HG03175 (cell line): ENCODE results near the gene PCBP1.
A peak's percentile ranks its signal among the peaks of the same experiment; 100 is the strongest.
"Not testable (repeated sequence)": the region's sequence is repeated elsewhere in the genome, so short reads cannot be mapped to it uniquely, and the experiment has no call there.

Experiments used
- ATAC-seq: cut with Tn5 transposase; IDR thresholded peaks from one replicate; pipeline ENCODE4 v1.9.1; 2021; ENCODE audit warnings: mild to moderate bottlenecking, moderate library complexity; ENCODE audit not compliant: unreplicated experiment

The PCBP1 gene

DNA sequence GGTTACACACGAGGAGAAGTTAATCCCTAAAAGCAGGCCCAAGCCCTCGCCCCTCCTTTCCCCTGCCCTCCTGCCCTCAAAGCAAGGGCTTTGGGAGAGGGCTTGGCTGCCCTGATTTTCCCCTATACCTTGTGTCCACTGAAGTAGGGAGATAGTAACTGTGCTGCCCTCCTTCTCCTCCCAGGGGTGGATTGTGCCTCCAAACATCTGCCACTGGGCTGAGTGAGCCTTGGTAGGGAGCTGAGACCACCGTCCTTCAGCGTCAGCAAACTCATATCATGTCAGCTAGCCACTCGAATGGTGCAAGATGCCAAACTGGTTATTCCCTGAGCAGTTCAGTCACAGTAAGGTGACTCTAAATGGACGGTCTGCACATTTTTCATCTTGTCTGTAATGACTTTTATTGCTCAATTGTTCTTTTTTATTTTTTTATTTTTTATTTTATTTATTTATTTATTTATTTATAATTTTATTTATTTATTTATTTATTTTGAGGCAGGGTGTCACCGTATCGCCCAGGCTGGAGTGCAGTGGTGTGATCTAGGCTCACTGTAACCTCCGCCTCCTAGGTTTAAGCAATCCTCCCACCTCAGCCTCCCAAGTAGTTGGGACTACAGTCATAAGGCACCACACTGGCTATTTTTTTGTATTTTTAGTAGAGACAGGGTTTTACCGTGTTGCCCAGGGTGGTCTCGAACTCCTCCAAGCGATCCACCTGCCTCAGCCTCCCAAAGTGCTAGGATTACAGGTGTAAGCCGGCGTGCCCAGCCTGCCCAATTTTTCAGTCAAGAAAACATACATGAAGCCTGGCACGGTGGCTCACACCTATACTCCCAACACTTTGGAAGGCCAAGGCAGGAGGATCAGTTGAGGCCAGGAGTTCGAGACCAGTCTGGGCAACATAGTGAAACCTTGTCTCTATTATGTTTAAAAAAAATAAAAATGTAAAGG is 8.7 kb downstream of the PCBP1 start:
- no peak for ATAC-seq

DNA sequence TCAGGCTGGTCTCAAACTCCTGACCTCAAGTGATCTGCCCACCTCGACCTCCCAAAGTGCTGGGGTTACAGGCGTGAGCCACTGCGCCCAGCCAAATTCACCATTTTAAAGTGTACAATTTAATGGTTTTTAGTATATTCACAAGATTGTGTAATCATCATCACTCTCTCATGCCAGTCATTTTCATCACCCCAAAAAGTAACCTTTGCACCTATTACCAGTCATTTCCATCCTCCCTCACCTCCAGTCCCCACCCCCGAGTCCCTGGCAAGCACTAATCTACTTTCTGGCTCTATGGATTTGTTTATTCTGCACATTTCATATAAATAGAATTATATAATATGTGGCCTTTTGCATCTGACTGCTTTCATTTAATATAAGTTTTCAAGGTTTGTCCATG is 10.8 kb downstream of the PCBP1 start:
- ATAC-seq: no peak

GRCh38 chr2:70099270-70099669 is 12.0 kb downstream of the PCBP1 start:
- ATAC-seq: no peak

- no peak for ATAC-seq
These were observed 13.9 kb downstream of the PCBP1 start for GRCh38 chr2:70101174-70101573.

- not testable (repeated sequence) for ATAC-seq
These were observed 14.4 kb downstream of the PCBP1 start for GRCh38 chr2:70101686-70102085.

- ATAC-seq: not testable (repeated sequence)
These were observed 15.1 kb downstream of the PCBP1 start for GRCh38 chr2:70102323-70102905.

- peak; percentile 40 for ATAC-seq
These were observed 16.3 kb downstream of the PCBP1 start for GRCh38 chr2:70103531-70104061.

- ATAC-seq: no peak
These were observed 17.2 kb downstream of the PCBP1 start for GRCh38 chr2:70104231-70105111.

GRCh38 chr2:70106138-70106537 is 18.9 kb downstream of the PCBP1 start:
- not testable (repeated sequence) for ATAC-seq

GRCh38 chr2:70110397-70110796 is 23.1 kb downstream of the PCBP1 start:
- ATAC-seq: not testable (repeated sequence)

DNA sequence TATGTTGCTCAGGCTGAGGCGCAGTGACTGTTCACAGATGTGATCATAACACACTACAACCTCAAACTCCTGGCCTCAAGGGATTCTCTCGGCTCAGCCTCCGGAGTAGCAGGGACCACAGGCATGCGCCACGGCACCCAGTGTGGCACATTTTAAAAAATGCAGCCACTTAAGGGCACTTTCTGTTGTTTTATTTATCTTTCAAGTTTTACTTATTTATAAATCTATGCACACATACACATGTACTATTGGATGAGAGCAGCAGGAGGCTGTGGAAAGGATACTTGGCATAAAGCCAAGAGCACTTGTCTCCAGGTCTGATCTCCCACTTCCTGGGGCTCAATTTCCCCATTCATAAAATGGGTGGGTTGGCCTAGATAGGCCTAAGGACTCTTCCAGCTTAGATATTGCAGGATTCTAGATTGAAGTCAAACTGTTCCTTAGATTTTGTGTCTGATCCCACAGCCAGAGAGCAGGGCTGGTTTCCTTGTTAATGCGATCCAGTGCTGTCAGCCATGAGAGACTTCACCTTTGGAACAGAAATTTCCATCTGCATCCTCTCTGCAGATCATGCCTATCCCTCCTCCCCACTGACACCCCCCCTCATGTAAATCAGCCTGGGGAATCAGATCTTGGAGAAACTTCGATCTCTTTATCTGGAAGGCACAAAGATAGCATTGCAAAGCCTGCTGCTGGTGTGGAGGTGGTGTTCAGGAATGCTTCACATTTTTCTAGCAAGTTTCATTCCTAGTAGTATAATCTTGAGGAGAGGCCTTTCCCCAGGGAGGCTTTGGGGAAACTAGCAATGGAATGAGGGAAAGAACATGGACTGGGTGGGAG is 24.7 kb downstream of the PCBP1 start:
- ATAC-seq: no peak

DNA sequence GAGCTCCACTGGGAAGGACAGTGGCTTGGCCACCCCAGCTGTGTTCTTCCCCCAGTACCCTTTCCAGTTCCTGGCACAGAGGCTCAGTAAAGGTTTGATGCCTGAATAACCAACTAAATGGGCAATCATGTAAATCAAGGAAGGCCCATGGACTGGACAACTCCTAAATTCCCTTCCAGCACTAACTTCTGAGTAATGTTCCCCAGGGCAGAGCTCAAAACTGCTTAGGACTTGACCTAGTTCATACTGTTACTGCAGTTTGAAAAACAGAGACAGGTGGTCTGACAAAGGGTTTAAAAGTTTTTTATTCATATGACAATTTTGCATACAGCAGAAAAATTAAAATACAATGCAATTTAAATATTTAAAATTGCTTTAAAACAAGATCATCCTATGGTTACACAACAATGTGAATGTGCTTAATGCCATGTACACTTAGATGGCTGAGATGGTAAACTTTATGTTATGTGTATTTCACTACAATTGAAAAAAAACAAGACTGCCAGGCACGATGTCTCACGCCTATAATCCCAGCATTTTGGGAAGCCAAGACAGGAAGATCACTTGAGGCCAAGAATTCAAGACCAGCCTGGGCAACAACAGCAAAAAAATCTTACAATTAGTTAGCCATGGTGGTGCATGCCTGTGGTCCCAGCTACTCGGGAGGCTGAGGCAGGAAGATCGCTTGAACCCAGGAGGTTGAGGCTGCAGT is 26.2 kb downstream of the PCBP1 start:
- ATAC-seq: no peak

- ATAC-seq: peak; percentile 67
These were observed 28.6 kb downstream of the PCBP1 start for GRCh38 chr2:70115646-70116442.

DNA sequence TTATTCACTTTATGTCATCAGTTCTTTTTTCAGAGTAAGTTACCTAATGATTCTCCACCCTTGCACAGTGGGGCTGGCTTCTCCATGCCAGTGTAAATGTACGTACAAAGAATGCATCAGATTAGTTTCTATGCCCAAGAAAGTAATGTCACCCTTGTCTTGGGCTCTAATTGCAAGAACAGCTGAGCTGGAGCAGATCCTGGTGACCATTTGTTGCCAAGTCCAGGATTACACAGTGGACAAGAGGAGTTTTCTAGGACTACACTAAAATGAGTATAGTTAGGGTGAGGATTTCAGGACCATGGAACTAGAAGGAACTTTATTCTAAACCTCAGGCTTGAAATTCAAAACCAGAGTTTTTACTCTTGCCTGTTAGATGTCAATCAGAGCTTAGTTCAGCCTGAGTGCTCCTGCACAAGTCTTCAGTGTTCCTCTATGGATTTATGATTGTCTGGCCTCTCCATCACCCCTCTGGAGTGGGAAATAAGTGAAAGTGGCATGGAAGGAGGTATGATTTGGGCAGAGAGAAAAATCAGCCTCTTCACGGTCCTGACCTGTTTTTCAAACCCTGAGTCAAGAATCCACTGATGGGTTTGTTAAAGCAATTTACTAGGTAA is 29.8 kb downstream of the PCBP1 start:
- no peak for ATAC-seq

GRCh38 chr2:70118798-70119454 is 31.6 kb downstream of the PCBP1 start:
- ATAC-seq: no peak

DNA sequence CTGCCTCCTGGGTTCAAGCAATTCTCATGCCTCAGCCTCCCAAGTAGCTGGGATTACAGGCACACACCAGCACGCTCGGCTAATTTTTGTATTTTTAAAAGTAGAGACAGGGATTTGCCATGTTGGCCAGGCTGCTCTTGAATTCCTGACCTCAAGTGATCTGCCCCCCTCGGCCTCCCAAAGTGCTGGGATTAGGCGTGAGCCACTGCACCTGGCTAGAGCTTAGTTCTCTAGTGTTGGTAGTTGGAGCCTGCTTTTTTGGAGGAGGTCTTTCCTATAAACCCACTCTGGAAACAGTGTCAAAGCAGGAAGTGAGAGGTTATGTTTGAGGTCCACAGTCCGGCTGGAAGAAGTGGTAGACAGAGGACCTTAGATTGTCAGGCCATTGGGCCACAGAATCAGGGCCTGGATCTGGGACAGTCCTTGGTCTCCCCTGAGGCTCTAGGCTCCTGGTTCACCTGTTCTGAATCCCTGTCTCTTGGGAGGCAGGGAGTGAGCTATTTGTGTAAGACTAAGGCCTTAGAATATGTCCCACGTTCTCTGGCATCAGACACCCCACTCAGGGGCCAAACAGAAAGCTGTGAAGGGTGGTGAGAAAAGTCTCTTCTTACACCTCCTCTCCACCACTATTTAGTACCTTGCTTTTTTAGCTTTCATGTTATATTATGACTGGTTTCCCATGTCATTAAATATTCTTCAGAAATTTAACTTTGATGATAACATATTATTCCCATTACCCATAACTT is 34.5 kb downstream of the PCBP1 start:
- no peak for ATAC-seq

DNA sequence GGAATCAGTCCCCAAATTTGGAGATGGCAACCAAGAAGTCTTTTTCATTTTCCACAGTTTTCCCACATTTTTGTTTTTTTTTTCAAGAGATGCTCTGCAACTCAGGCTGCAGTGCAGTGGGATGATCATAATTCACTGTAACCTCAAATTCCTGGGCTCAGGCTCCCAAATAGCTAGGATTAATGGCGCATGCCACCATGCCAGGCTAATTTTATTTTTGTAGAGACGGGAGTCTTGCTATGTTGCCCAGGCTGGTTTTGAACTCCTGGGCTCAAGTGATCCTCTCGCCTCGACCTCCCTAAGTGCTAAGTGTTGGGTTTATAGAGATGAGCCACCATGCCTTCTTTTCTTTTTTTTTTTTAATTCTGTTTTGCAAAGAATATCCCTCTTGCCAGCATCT is 35.2 kb downstream of the PCBP1 start:
- no peak for ATAC-seq
